ENCODE results near the gene DET1.
"Not testable (repeated sequence)": the region's sequence is repeated elsewhere in the genome, so short reads cannot be mapped to it uniquely, and the experiment has no call there.

The DET1 gene

DNA sequence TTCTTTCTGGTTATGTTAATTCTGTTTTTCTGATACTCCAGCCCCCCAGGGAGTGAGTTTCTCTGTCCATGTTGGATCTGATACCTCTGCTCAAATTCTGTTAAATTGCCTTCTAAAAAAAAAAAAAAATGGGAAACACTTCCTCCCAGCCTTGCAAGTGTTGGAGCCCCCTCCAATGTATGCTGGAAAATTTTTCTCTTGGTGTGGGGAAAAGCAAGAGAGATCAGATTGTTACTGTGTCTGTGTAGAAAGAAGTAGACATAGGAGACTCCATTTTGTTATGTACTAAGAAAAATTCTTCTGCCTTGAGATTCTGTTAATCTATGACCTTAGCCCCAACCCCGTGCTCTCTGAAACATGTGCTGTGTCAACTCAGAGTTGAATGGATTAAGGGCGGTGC, 6.1 kb downstream of the DET1 start:
- Histone ChIP-seq H3K4me1 (ENCODE audit: control insufficient read depth, insufficient read depth, low read length) (peaks cover 60% of the 10 kb centered on the region), H3K9ac (ENCODE audit: low read length) (peak overlapping the region; percentile 66), H3K27ac (ENCODE audit: low read depth, low read length) (peak overlapping the region; percentile 81), H3K4me3 (ENCODE audit: low read depth, low read length) (0 out of 2 replicates have a peak overlapping the region, but pooled peaks have one; percentile 16)
- H3K9me3 ChIP-seq (ENCODE audit: control insufficient read depth, insufficient read depth, low read depth, low read length); H3K36me3 ChIP-seq (ENCODE audit: control insufficient read depth, insufficient read depth, low read length); H3K27me3 ChIP-seq (ENCODE audit: control insufficient read depth, insufficient read depth, low read length): not testable (repeated sequence)

DNA sequence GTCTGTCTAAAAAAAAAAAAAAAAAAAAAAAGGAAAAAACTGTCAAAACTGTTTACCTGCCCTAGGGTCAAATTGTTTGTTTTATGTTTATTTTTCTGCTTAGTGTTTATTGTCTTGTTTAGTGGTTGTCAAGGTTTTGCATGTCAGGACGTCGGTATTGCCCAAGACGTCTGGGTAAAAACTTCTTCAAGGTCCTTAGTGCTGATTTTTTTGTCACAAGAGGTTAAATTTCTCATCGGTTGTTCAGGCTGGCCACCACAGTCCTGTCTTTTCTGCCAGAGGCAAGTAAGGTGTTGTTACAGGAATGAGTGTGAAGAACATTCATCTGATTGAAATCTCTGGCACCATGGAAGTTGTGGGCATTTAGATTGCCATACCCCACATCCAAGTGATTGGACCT, 7.0 kb downstream of the DET1 start:
- H3K4me1 ChIP-seq (ENCODE audit: control insufficient read depth, insufficient read depth, low read length), result peaks cover 54% of the 10 kb centered on the region
- peak overlapping the region; percentile 81; the same call in 1 of the 2 replicates for H3K27ac ChIP-seq (ENCODE audit: low read depth, low read length)
- no peaks in the 10 kb centered on the region for H3K27me3 ChIP-seq (ENCODE audit: control insufficient read depth, insufficient read depth, low read length)
- H3K36me3 ChIP-seq (ENCODE audit: control insufficient read depth, insufficient read depth, low read length), result no peaks in the 10 kb centered on the region; the same call in 1 of the 2 replicates
- peak overlapping the region; percentile 66 for H3K9ac ChIP-seq (ENCODE audit: low read length)
- peaks cover 11% of the 10 kb centered on the region for H3K9me3 ChIP-seq (ENCODE audit: control insufficient read depth, insufficient read depth, low read depth, low read length)
- no peak overlapping the region for H3K4me3 ChIP-seq (ENCODE audit: low read depth, low read length)

GRCh38 chr15:88538972-88539371, 7.5 kb downstream of the DET1 start:
- Histone ChIP-seq H3K4me1 (ENCODE audit: control insufficient read depth, insufficient read depth, low read length) (peaks cover 52% of the 10 kb centered on the region), H3K36me3 (ENCODE audit: control insufficient read depth, insufficient read depth, low read length) (no peaks in the 10 kb centered on the region), H3K27me3 (ENCODE audit: control insufficient read depth, insufficient read depth, low read length) (no peaks in the 10 kb centered on the region), H3K9ac (ENCODE audit: low read length) (peak overlapping the region; percentile 29), H3K9me3 (ENCODE audit: control insufficient read depth, insufficient read depth, low read depth, low read length) (peaks cover 15% of the 10 kb centered on the region), H3K4me3 (ENCODE audit: low read depth, low read length) (no peak overlapping the region), H3K27ac (ENCODE audit: low read depth, low read length) (peak overlapping the region; percentile 56; the same call in 1 of the 2 replicates)

- peaks cover 42% of the 10 kb centered on the region for H3K4me1 ChIP-seq (ENCODE audit: control insufficient read depth, insufficient read depth, low read length)
- H3K27ac ChIP-seq (ENCODE audit: low read depth, low read length), result no peak overlapping the region; the same call in 1 of the 2 replicates
- H3K36me3 ChIP-seq (ENCODE audit: control insufficient read depth, insufficient read depth, low read length), result no peaks in the 10 kb centered on the region
- no peak overlapping the region for H3K4me3 ChIP-seq (ENCODE audit: low read depth, low read length)
- H3K9ac ChIP-seq (ENCODE audit: low read length), result peak overlapping the region; percentile 28
- no peaks in the 10 kb centered on the region for H3K27me3 ChIP-seq (ENCODE audit: control insufficient read depth, insufficient read depth, low read length)
- H3K9me3 ChIP-seq (ENCODE audit: control insufficient read depth, insufficient read depth, low read depth, low read length), result peaks cover 15% of the 10 kb centered on the region
Measured at GRCh38 chr15:88537591-88538317, 8.7 kb downstream of the DET1 start.

- Histone ChIP-seq H3K9me3 (ENCODE audit: control insufficient read depth, insufficient read depth, low read depth, low read length) (peaks cover 15% of the 10 kb centered on the region), H3K9ac (ENCODE audit: low read length) (no peak overlapping the region), H3K27ac (ENCODE audit: low read depth, low read length) (no peak overlapping the region), H3K4me3 (ENCODE audit: low read depth, low read length) (no peak overlapping the region), H3K27me3 (ENCODE audit: control insufficient read depth, insufficient read depth, low read length) (no peaks in the 10 kb centered on the region), H3K4me1 (ENCODE audit: control insufficient read depth, insufficient read depth, low read length) (peaks cover 27% of the 10 kb centered on the region), H3K36me3 (ENCODE audit: control insufficient read depth, insufficient read depth, low read length) (peaks cover 11% of the 10 kb centered on the region)
Measured at GRCh38 chr15:88535607-88536313, 10.7 kb downstream of the DET1 start.

DNA sequence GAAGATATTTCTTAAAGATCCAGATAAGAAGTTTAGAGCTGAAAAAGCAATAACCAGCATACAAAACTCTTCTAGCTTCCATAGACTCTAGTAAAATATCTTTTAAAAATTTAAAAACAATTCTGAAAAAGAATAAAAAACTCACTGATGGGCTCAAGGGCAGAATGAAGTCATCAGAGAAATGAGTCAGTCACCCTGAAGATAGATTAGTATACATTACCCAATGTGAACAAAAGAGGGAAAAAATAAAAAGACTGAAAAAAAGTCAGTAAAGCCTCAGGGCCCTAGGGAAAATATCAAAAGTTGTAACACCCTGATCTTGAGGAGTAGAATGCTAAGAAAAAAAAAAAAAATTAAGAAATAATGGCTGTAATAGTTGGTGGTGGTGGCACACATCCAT, 11.4 kb downstream of the DET1 start:
- Histone ChIP-seq H3K27ac (ENCODE audit: low read depth, low read length) (no peak overlapping the region), H3K9ac (ENCODE audit: low read length) (no peak overlapping the region), H3K9me3 (ENCODE audit: control insufficient read depth, insufficient read depth, low read depth, low read length) (peaks cover 15% of the 10 kb centered on the region)

GRCh38 chr15:88533376-88533775, 13.1 kb downstream of the DET1 start:
- Histone ChIP-seq H3K27me3 (ENCODE audit: control insufficient read depth, insufficient read depth, low read length) (no peaks in the 10 kb centered on the region), H3K36me3 (ENCODE audit: control insufficient read depth, insufficient read depth, low read length) (peaks cover 27% of the 10 kb centered on the region), H3K4me1 (ENCODE audit: control insufficient read depth, insufficient read depth, low read length) (peaks cover 9% of the 10 kb centered on the region), H3K4me3 (ENCODE audit: low read depth, low read length) (no peak overlapping the region), H3K27ac (ENCODE audit: low read depth, low read length) (no peak overlapping the region), H3K9me3 (ENCODE audit: control insufficient read depth, insufficient read depth, low read depth, low read length) (peaks cover 15% of the 10 kb centered on the region), H3K9ac (ENCODE audit: low read length) (no peak overlapping the region)

More for the DNA sequence above, 11.4 kb downstream of the DET1 start:
- H3K4me3 ChIP-seq (ENCODE audit: low read depth, low read length), result no peak overlapping the region
- H3K4me1 ChIP-seq (ENCODE audit: control insufficient read depth, insufficient read depth, low read length), result peaks cover 24% of the 10 kb centered on the region
- peaks cover 17% of the 10 kb centered on the region for H3K36me3 ChIP-seq (ENCODE audit: control insufficient read depth, insufficient read depth, low read length)
- no peaks in the 10 kb centered on the region for H3K27me3 ChIP-seq (ENCODE audit: control insufficient read depth, insufficient read depth, low read length)

- Histone ChIP-seq H3K27ac (ENCODE audit: low read depth, low read length) (no peak overlapping the region), H3K9ac (ENCODE audit: low read length) (no peak overlapping the region), H3K27me3 (ENCODE audit: control insufficient read depth, insufficient read depth, low read length) (no peaks in the 10 kb centered on the region), H3K4me3 (ENCODE audit: low read depth, low read length) (no peak overlapping the region), H3K36me3 (ENCODE audit: control insufficient read depth, insufficient read depth, low read length) (peaks cover 53% of the 10 kb centered on the region), H3K4me1 (ENCODE audit: control insufficient read depth, insufficient read depth, low read length) (no peaks in the 10 kb centered on the region), H3K9me3 (ENCODE audit: control insufficient read depth, insufficient read depth, low read depth, low read length) (peaks cover 6% of the 10 kb centered on the region; the same call in 1 of the 2 replicates)
Measured at GRCh38 chr15:88529021-88529630, 17.4 kb downstream of the DET1 start.

GRCh38 chr15:88526247-88526879, 20.1 kb downstream of the DET1 start:
- Histone ChIP-seq H3K36me3 (ENCODE audit: control insufficient read depth, insufficient read depth, low read length) (peaks cover 55% of the 10 kb centered on the region), H3K4me3 (ENCODE audit: low read depth, low read length) (no peak overlapping the region), H3K9ac (ENCODE audit: low read length) (no peak overlapping the region), H3K4me1 (ENCODE audit: control insufficient read depth, insufficient read depth, low read length) (no peaks in the 10 kb centered on the region), H3K27ac (ENCODE audit: low read depth, low read length) (no peak overlapping the region), H3K27me3 (ENCODE audit: control insufficient read depth, insufficient read depth, low read length) (no peaks in the 10 kb centered on the region), H3K9me3 (ENCODE audit: control insufficient read depth, insufficient read depth, low read depth, low read length) (peaks cover 12% of the 10 kb centered on the region; the same call in 1 of the 2 replicates)

GRCh38 chr15:88525418-88525817, 21.1 kb downstream of the DET1 start:
- Histone ChIP-seq H3K4me1 (ENCODE audit: control insufficient read depth, insufficient read depth, low read length) (no peaks in the 10 kb centered on the region), H3K36me3 (ENCODE audit: control insufficient read depth, insufficient read depth, low read length) (peaks cover 45% of the 10 kb centered on the region), H3K9ac (ENCODE audit: low read length) (no peak overlapping the region), H3K9me3 (ENCODE audit: control insufficient read depth, insufficient read depth, low read depth, low read length) (peaks cover 12% of the 10 kb centered on the region; the same call in 1 of the 2 replicates), H3K27ac (ENCODE audit: low read depth, low read length) (no peak overlapping the region), H3K27me3 (ENCODE audit: control insufficient read depth, insufficient read depth, low read length) (no peaks in the 10 kb centered on the region), H3K4me3 (ENCODE audit: low read depth, low read length) (no peak overlapping the region)

Measured in HUES6 (cell line).